ENCODE results near the gene DENND5B. TPM values are rescaled to one million over a fixed set of nuclear protein-coding genes. Genes with fewer than 3 reads are reported as not detected.

DENND5B gene
- total RNA-seq, 4 donors from 2014 or later: 4.6 to 6.4 (median 5.4) TPM

DNA sequence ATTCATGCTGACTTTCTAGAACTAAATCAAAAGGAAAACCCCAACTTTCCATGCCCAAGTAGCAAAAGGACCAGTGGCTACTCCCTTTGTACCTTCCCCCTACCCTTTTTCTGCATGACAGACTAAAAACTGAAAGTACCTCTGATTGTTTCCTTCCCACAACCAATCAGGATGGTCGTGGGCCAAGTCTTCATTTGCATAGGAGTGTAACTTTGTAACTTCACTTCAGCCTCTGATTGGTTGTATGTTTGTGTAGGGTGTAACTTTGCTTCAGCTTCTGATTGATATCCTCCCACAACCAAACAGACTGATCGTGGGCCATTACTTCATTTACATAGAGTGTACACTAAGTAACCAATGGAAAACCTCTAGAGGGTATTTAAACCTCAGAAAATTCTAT is 96.5 kb downstream of the DENND5B start:
- H3K4me3 ChIP-seq (ENCODE audit: low read depth, poor library complexity, severe bottlenecking): no peak overlapping the region
- TF ChIP-seq, protein P1, sequence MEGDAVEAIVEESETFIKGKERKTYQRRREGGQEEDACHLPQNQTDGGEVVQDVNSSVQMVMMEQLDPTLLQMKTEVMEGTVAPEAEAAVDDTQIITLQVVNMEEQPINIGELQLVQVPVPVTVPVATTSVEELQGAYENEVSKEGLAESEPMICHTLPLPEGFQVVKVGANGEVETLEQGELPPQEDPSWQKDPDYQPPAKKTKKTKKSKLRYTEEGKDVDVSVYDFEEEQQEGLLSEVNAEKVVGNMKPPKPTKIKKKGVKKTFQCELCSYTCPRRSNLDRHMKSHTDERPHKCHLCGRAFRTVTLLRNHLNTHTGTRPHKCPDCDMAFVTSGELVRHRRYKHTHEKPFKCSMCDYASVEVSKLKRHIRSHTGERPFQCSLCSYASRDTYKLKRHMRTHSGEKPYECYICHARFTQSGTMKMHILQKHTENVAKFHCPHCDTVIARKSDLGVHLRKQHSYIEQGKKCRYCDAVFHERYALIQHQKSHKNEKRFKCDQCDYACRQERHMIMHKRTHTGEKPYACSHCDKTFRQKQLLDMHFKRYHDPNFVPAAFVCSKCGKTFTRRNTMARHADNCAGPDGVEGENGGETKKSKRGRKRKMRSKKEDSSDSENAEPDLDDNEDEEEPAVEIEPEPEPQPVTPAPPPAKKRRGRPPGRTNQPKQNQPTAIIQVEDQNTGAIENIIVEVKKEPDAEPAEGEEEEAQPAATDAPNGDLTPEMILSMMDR (IDR thresholded peaks at IDR 0.05): no peak
- TF ChIP-seq POLR2A (IDR thresholded peaks at IDR 0.05): no peak
- no peak for DNase-seq (ENCODE audit: low spot score in 2 of 2)
- WGBS, 2 donors: 81 to 86% methylated on average over 2 of the region's 2 CpGs
- intact Hi-C loops (cut with DNase I; ENCODE audit: low total_unique reads): no loop called here

DNA sequence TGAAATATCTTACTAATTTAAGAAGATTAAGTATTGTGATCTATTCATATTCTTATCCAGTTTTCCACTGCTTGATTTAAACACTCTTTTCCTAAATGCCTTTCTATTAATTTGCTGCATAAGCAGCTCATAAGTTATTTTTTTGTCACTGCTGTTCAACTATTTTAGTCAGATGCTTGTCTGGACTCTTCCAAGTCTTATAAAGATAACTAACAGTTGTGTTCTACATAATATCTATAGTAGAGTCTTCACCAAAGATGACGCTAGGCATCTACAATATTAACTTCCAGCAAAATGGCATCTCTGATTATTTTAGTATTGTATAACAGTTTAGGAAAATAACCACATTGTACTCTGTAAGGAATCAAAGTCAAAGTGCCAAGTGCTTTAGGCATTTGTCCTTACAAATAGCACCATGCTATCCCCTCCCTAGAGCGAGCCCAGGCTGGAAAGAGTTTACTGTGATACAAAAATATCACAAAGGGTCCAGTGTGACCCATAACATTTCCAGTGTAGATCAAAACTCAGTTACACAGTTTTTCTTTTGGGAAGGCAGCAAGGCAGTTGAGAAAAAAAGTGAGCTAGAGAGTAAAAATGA is 98.2 kb downstream of the DENND5B start:
- intact Hi-C loops (cut with DNase I; ENCODE audit: low total_unique reads): no loop called here
- TF ChIP-seq POLR2A (IDR thresholded peaks at IDR 0.05): no peak
- TF ChIP-seq, protein P1 (IDR thresholded peaks at IDR 0.05): no peak
- H3K4me3 ChIP-seq (ENCODE audit: low read depth, poor library complexity, severe bottlenecking): no peak overlapping the region
- WGBS, 2 donors: 53 to 56% methylated on average over 2 of the region's 2 CpGs
- DNase-seq (ENCODE audit: low spot score in 2 of 2): no peak

DNA sequence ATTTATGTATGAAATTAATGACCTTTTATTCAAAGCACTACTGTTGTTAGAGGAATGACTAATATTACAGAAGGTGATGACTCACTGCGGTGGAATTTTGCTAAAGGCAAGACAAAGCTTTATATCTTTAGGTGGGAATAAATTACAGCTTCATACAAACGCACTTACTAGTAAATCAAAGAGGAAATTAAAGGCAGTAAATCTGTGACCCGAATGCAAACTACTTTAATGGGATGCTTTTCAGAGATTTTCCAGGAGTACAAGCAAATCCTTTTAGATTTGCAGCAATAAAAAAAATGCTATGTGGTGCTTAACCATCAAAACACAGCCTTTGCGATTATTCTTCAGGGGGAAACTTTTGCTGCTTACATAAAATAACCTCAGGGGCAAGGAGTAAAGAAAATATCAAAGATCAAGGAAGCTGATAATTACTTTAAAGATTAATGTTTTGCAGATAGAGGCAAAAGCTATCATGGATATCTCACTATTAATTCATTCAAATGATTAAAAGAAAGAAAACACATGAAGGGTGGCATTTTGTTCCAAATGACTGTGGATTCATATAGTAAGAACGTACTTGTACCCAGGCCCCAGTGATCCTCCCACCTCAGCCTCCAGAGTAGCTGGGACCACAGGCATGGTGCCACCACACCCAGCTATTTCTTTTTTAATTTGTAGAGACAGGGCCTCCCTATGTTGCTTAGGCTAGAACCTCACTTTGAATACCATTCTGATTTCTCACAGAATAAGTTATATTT is 98.9 kb downstream of the DENND5B start:
- 36 to 37% methylated on average over 5 of the region's 5 CpGs for WGBS, 2 donors
- intact Hi-C loops (cut with DNase I; ENCODE audit: low total_unique reads): no loop called here
- no peak overlapping the region for H3K4me3 ChIP-seq (ENCODE audit: low read depth, poor library complexity, severe bottlenecking)
- no peak for DNase-seq (ENCODE audit: low spot score in 2 of 2)
- TF ChIP-seq, protein P1 (IDR thresholded peaks at IDR 0.05): no peak
- TF ChIP-seq POLR2A (IDR thresholded peaks at IDR 0.05): no peak

DNA sequence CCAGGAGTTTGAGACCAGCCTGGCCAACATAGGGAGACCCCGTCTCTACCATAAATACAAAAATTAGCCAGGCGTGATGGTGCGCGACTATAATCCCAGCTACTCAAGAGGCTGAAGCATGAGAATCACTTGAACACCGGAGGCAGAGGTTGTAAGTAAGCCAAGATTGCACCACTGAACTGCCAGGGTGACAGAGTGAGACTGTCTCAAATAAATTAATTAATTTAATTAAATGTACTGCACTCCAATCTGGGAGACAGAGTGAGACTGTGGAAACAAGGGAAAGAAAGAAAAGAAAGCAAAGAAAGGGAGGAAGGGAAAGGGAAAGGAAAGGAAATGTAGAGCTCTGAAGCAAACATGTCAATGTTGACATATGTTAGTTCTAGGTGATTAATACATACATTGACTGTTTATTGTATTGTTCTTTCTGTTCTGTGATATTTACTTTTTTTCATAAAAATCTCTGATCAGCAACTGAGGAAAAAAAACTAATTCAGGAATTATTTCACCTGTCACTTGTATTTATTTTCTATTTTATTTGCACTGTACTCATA is 99.6 kb downstream of the DENND5B start:
- no peak for DNase-seq (ENCODE audit: low spot score in 2 of 2)
- intact Hi-C loops (cut with DNase I; ENCODE audit: low total_unique reads): no loop called here
- no peak overlapping the region for H3K4me3 ChIP-seq (ENCODE audit: low read depth, poor library complexity, severe bottlenecking)
- WGBS, 2 donors: 80 to 88% methylated on average over 5 of the region's 5 CpGs
- TF ChIP-seq, protein P1 (IDR thresholded peaks at IDR 0.05): no peak
- TF ChIP-seq POLR2A (IDR thresholded peaks at IDR 0.05): no peak

DNA sequence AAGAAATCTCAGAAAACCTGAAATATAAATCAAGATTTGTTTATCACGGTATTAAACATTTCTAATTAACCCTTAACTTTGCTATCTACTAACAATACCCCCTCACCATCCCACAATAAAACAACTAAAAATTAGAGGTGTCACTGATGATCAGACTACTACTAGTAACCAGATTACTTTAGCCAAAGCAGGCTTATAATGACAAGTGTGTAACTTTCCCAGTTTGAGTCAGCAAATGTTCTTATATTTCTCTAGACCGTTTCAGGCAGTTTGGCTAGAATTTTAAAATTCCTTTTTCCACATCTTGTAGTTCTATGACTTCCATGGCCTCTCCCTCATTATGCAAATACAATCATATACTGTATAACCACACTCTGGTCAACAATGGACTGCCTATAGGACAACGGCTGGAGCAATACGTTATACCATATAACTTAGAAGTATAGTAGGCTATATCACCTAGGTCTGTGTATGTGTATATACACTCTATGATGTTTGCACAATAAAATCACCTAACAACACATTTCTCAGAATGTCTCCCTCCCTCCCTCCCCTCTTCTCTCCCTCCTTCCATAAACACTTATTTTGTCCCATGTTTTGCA is 102.1 kb downstream of the DENND5B start:
- no peak overlapping the region for H3K4me3 ChIP-seq (ENCODE audit: low read depth, poor library complexity, severe bottlenecking)
- intact Hi-C loops (cut with DNase I; ENCODE audit: low total_unique reads): no loop called here
- TF ChIP-seq, protein P1 (IDR thresholded peaks at IDR 0.05): no peak
- no peak for TF ChIP-seq POLR2A (IDR thresholded peaks at IDR 0.05)
- WGBS, 2 donors: 69 to 75% methylated on average over 4 of the region's 4 CpGs
- DNase-seq (ENCODE audit: low spot score in 2 of 2): no peak

All from lower leg skin (tissue), 4 donors.